H1 (cell line): ENCODE data around the gene BCAR1. TPM values are rescaled to one million over a fixed set of nuclear protein-coding genes. Genes with fewer than 3 reads are reported as not detected.

Experiments
- CTCF ChIA-PET: fragments of 300-600 bp; sonication (Branson Sonifier 250); formaldehyde crosslinking; loops from one replicate; lab custom pipeline; 2021; ENCODE audit not compliant: partially characterized antibody; lab: Charles Lee
- POLR2A ChIA-PET: fragments of 300-600 bp; sonication (Branson Sonifier 250); formaldehyde crosslinking; loops from one replicate; lab custom pipeline; 2021; ENCODE audit warnings: inconsistent platforms; ENCODE audit not compliant: partially characterized antibody; lab: Charles Lee
- DNase-seq, 2 experiments: peaks; one replicate each; pipeline versions ENCODE4 v3.0.0 to v3.0.0-alpha.2; 2010 to 2022; ENCODE audit warnings: low spot score in 2 of 2, low read depth in 1 of 2, mixed read lengths in 1 of 2
- FAIRE-seq: peaks from 2 replicates; lab custom pipeline; 2011; peaks lifted over from hg19 to GRCh38; lab: Jason Lieb, UNC
- H2AFZ ChIP-seq: 2 replicates; pipeline ENCODE4 v1.8.1; 2012; ENCODE audit warnings: low read length, inconsistent platforms
- H2AK5ac ChIP-seq: 2 replicates; pipeline ENCODE4 v1.6.1; 2013; ENCODE audit warnings: low read depth, low read length
- H2BK120ac ChIP-seq: replicated peaks from 2 replicates; pipeline ENCODE3; 2013; ENCODE audit warnings: low read depth, low read length, inconsistent platforms
- H2BK12ac ChIP-seq: 2 replicates; pipeline ENCODE4 v1.6.1; 2013; ENCODE audit warnings: low read depth, low read length
- H2BK15ac ChIP-seq: 2 replicates; pipeline ENCODE4 v1.6.1; 2013; ENCODE audit warnings: low read length
- H2BK20ac ChIP-seq: 2 replicates; pipeline ENCODE4 v1.6.1; 2013; ENCODE audit warnings: low read length
- H2BK5ac ChIP-seq: 2 replicates; pipeline ENCODE4 v1.6.1; 2013; ENCODE audit warnings: low read depth, low read length
- H3K14ac ChIP-seq: 2 replicates; pipeline ENCODE4 v1.6.1; 2013; ENCODE audit warnings: inconsistent platforms; ENCODE audit not compliant: insufficient read length
- H3K18ac ChIP-seq: 2 replicates; pipeline ENCODE4 v1.6.1; 2013; ENCODE audit warnings: low read length; ENCODE audit errors: extremely low read depth
- H3K23ac ChIP-seq: 2 replicates; pipeline ENCODE4 v1.6.1; 2013; ENCODE audit warnings: inconsistent platforms; ENCODE audit not compliant: insufficient read length
- H3K23me2 ChIP-seq: 2 replicates; pipeline ENCODE4 v1.6.1; 2013; ENCODE audit warnings: low read depth, low read length
- H3K27ac ChIP-seq: 2 replicates; pipeline ENCODE4 v1.6.1; 2011; ENCODE audit warnings: low read depth, low read length, inconsistent platforms
- H3K27me3 ChIP-seq, 4 experiments: replicated peaks in 1 of 4; 1 replicate in 1 of 4; 2 replicates in 3 of 4; pipeline versions ENCODE4 v1.6.1 to v1.8.1; 2011 to 2013; ENCODE audit warnings: low read length in 3 of 4, mild to moderate bottlenecking in 3 of 4, inconsistent platforms in 2 of 4, mixed read lengths in 2 of 4, moderate library complexity in 1 of 4; ENCODE audit not compliant: control insufficient read depth in 3 of 4, insufficient read depth in 3 of 4; ENCODE audit errors: extremely low read depth in 1 of 4
- H3K36me3 ChIP-seq, 4 experiments: 2 replicates each; pipeline versions ENCODE4 v1.6.1 to v1.8.1; 2011 to 2013; ENCODE audit warnings: mild to moderate bottlenecking in 4 of 4, low read length in 3 of 4, moderate library complexity in 2 of 4, control low read depth in 1 of 4, inconsistent platforms in 1 of 4; ENCODE audit not compliant: insufficient read depth in 4 of 4, control insufficient read depth in 2 of 4
- H3K4ac ChIP-seq: replicated peaks from 2 replicates; pipeline ENCODE3; 2013; ENCODE audit warnings: low read length, low read depth, mixed read lengths, inconsistent platforms; ENCODE audit not compliant: insufficient read length
- H3K4me1 ChIP-seq, 4 experiments: replicated peaks in 1 of 4; 1 replicate in 1 of 4; 2 replicates in 3 of 4; pipeline versions ENCODE4 v1.6.1 to v1.8.1; 2011 to 2013; ENCODE audit warnings: low read length in 3 of 4, inconsistent platforms in 2 of 4, mixed read lengths in 1 of 4; ENCODE audit not compliant: insufficient read depth in 4 of 4, control insufficient read depth in 3 of 4
- H3K4me2 ChIP-seq, 2 experiments: 2 replicates each; pipeline versions ENCODE4 v1.6.1 to v1.8.1; 2011 to 2013; ENCODE audit warnings: low read depth in 2 of 2, low read length in 2 of 2, control low read depth in 1 of 2, inconsistent platforms in 1 of 2, mild to moderate bottlenecking in 1 of 2; ENCODE audit not compliant: insufficient read depth in 1 of 2
- H3K4me3 ChIP-seq, 4 experiments: fragments of 200-600, 300-600 bp in 1 of 4; sonication (generic), shearing (Covaris generic), sonication (Bioruptor Twin) in 1 of 4; 2 replicates each; pipeline versions ENCODE4 v1.5.1 to v1.8.1; 2011 to 2016; ENCODE audit warnings: low read length in 4 of 4, low read depth in 3 of 4, control low read depth in 2 of 4, inconsistent platforms in 2 of 4, mild to moderate bottlenecking in 2 of 4, mixed read lengths in 1 of 4, moderate library complexity in 1 of 4; ENCODE audit not compliant: insufficient read depth in 2 of 4; ENCODE audit errors: extremely low read depth in 1 of 4
- H3K56ac ChIP-seq: replicated peaks from 2 replicates; pipeline ENCODE3; 2013; ENCODE audit warnings: low read depth, mild to moderate bottlenecking, mixed read lengths, low read length, inconsistent platforms; ENCODE audit not compliant: insufficient read length
- H3K79me1 ChIP-seq: 2 replicates; pipeline ENCODE4 v1.6.1; 2013; ENCODE audit warnings: low read depth, low read length, control low read depth
- H3K79me2 ChIP-seq, 2 experiments: 2 replicates each; pipeline versions ENCODE4 v1.6.1 to v1.8.1; 2012 to 2013; ENCODE audit warnings: low read length in 2 of 2, mild to moderate bottlenecking in 2 of 2, inconsistent platforms in 1 of 2; ENCODE audit not compliant: insufficient read depth in 2 of 2, control insufficient read depth in 1 of 2
- H3K9ac ChIP-seq, 4 experiments: replicated peaks in 1 of 4; 1 replicate in 1 of 4; 2 replicates in 3 of 4; pipeline versions ENCODE4 v1.6.1 to v1.8.1; 2011 to 2013; ENCODE audit warnings: low read depth in 3 of 4, low read length in 3 of 4, control low read depth in 2 of 4, mild to moderate bottlenecking in 2 of 4, moderate library complexity in 2 of 4, inconsistent platforms in 1 of 4; ENCODE audit errors: extremely low read depth in 1 of 4
- H3K9me3 ChIP-seq, 2 experiments: 2 replicates each; pipeline versions ENCODE4 v1.6.1 to v1.8.1; 2012 to 2013; ENCODE audit warnings: mild to moderate bottlenecking in 2 of 2, moderate library complexity in 2 of 2, control low read depth in 1 of 2, inconsistent platforms in 1 of 2, low read depth in 1 of 2, low read length in 1 of 2, mixed read lengths in 1 of 2; ENCODE audit not compliant: insufficient read depth in 2 of 2
- H4K20me1 ChIP-seq, 2 experiments: replicated peaks in 1 of 2; 2 replicates each; pipeline versions ENCODE3 to v1.8.1; 2011 to 2013; ENCODE audit warnings: inconsistent platforms in 2 of 2, low read length in 2 of 2, mild to moderate bottlenecking in 1 of 2; ENCODE audit not compliant: insufficient read depth in 2 of 2, control insufficient read depth in 1 of 2
- H4K5ac ChIP-seq: 2 replicates; pipeline ENCODE4 v1.6.1; 2013; ENCODE audit warnings: low read length, low read depth, mixed read lengths, inconsistent platforms; ENCODE audit not compliant: insufficient read length
- H4K8ac ChIP-seq: 2 replicates; pipeline ENCODE4 v1.8.0; 2013; ENCODE audit warnings: mild to moderate bottlenecking, moderate library complexity, low read length, inconsistent platforms; ENCODE audit not compliant: insufficient read depth; ENCODE audit errors: extremely low read depth
- H4K91ac ChIP-seq: replicated peaks from 2 replicates; pipeline ENCODE3; 2013; ENCODE audit warnings: low read length, mixed read lengths, inconsistent platforms; ENCODE audit not compliant: insufficient read length
- ASH2L ChIP-seq: fragments of 200-600, 300-600 bp; sonication (generic); IDR thresholded peaks from one replicate; pipeline ENCODE4 v1.7.1; 2017; ENCODE audit warnings: low read length
- BACH1 ChIP-seq: IDR thresholded peaks from 2 replicates; pipeline ENCODE4 v1.6.1; 2012; ENCODE audit warnings: low read length, improper control_type of control experiment
- CREB1 ChIP-seq: IDR thresholded peaks from 2 replicates; pipeline ENCODE4 v1.6.1; 2012; ENCODE audit warnings: inconsistent platforms
- E2F6 ChIP-seq: IDR thresholded peaks from 2 replicates; pipeline ENCODE4 v1.6.1; 2012; ENCODE audit warnings: inconsistent platforms
- EZH2 ChIP-seq: fragments of 200-600 bp; sonication (generic); IDR thresholded peaks from 2 replicates; pipeline ENCODE4 v1.7.1; 2012; ENCODE audit warnings: low read depth, mild to moderate bottlenecking, moderate library complexity, low read length, inconsistent platforms; ENCODE audit not compliant: severe bottlenecking
- MAX ChIP-seq: IDR thresholded peaks from 2 replicates; pipeline ENCODE4 v1.6.1; 2012; ENCODE audit warnings: inconsistent platforms
- POLR2AphosphoS5 ChIP-seq: IDR thresholded peaks from 2 replicates; pipeline ENCODE4 v1.6.1; 2011; ENCODE audit warnings: low read depth, low read length
- RFX5 ChIP-seq: IDR thresholded peaks from 2 replicates; pipeline ENCODE4 v1.6.1; 2011; ENCODE audit warnings: low read depth, low read length, improper control_type of control experiment, borderline replicate concordance
- RXRA ChIP-seq: IDR thresholded peaks from 2 replicates; pipeline ENCODE4 v1.6.1; 2011; ENCODE audit warnings: low read depth, mild to moderate bottlenecking, low read length, moderate library complexity; ENCODE audit not compliant: insufficient read depth
- SIRT6 ChIP-seq: IDR thresholded peaks from one replicate; pipeline ENCODE4 v1.7.1; 2012; ENCODE audit warnings: low read length, inconsistent platforms
- SP1 ChIP-seq: IDR thresholded peaks from 2 replicates; pipeline ENCODE4 v1.6.1; 2011; ENCODE audit warnings: low read depth, low read length
- SUZ12 ChIP-seq: fragments of 200-600 bp; sonication (generic); IDR thresholded peaks from 2 replicates; pipeline ENCODE4 v1.6.1; 2012; ENCODE audit warnings: mild to moderate bottlenecking, inconsistent platforms, low read length, moderate library complexity, mixed read lengths
- TBP ChIP-seq: IDR thresholded peaks from 2 replicates; pipeline ENCODE4 v1.6.1; 2011; ENCODE audit warnings: low read depth, low read length, improper control_type of control experiment
- USF2 ChIP-seq: IDR thresholded peaks from 2 replicates; pipeline ENCODE4 v1.6.1; 2011; ENCODE audit warnings: low read length, improper control_type of control experiment
- WGBS, 2 experiments: shearing (Covaris generic) in 1 of 2; methylation state at CpG; one replicate each; pipeline versions ENCODE4 v1.1.6 to v1.1.7; 2013 to 2015; ENCODE audit warnings: low lambda C conversion rate in 2 of 2, mixed read lengths in 2 of 2, inconsistent platforms in 1 of 2, low coverage in 1 of 2, missing lambda C conversion rate in 1 of 2; ENCODE audit not compliant: insufficient replicate concordance in 2 of 2, insufficient coverage in 1 of 2, insufficient read length in 1 of 2; ENCODE audit errors: extremely low coverage in 1 of 2, missing lambda C conversion rate in 1 of 2; 5-methylcytosine and 5-hydroxymethylcytosine counted together
- polyA plus RNA-seq, 7 experiments: library from polyadenylated mRNA; depleted of rRNA in 3 of 7; stranded (reverse) in 5 of 7; unstranded in 2 of 7; fragments of >200 nt in 5 of 7; fragments of 200-250 nt in 2 of 7; gene quantifications; 1 replicate in 5 of 7; 2 replicates in 1 of 7; 4 replicates in 1 of 7; pipeline versions ENCODE4 v1.2.1 to v1.2.3, GENCODE V29; 2011 to 2013; ENCODE audit warnings: missing spikeins in 2 of 7, mixed read lengths in 2 of 7
- total RNA-seq: library from RNA; stranded (reverse); fragmentation: NEBNext Ultra II Directional; extraction: Animal tissue kit (Norgen Biotek cat#: 25700); gene quantifications from 2 replicates; pipeline ENCODE4 v1.2.1, GENCODE V29; 2021

Gene BCAR1
- total and polyA plus RNA-seq, 2 of the 8 experiments (the other 6 are each of a cell fraction or from before 2014, with no cell fraction given), result 59.8 to 105 TPM

- WGBS, 2 experiments, result 95% methylated on average over 2 of the region's 2 CpGs; no CpG with 5 or more reads in 1 of the 2 experiments
- FAIRE-seq (no peak), DNase-seq (no peak)
- Histone ChIP-seq H2AFZ (no peak overlapping the region), H2AK5ac (no peak overlapping the region), H3K27ac (no peak overlapping the region), H3K23ac (no peak overlapping the region), H3K79me1 (no peaks in the 10 kb centered on the region), H3K4me3 (no peak overlapping the region), H3K18ac (no peak overlapping the region), H3K23me2 (no peaks in the 10 kb centered on the region), H3K4ac (no peak overlapping the region), H3K9ac (no peak overlapping the region), H3K36me3 (no peaks in the 10 kb centered on the region), H2BK15ac (no peak overlapping the region), H2BK20ac (no peak overlapping the region), H3K9me3 (no peaks in the 10 kb centered on the region), H3K79me2 (no peaks in the 10 kb centered on the region), H4K20me1 (no peaks in the 10 kb centered on the region), H3K56ac (no peak overlapping the region), H2BK12ac (no peak overlapping the region), H2BK5ac (no peak overlapping the region), H2BK120ac (no peak overlapping the region), H4K91ac (no peak overlapping the region), H3K4me1 (no peaks in the 10 kb centered on the region), H3K27me3 (no peaks in the 10 kb centered on the region), H4K5ac (no peak overlapping the region), H3K4me2 (no peak overlapping the region), H3K14ac (no peak overlapping the region), H4K8ac (no peak overlapping the region)
- ChIA-PET CTCF (interaction anchor here (0.6 to 15.0 kb wide), 4 partner anchors 16 to 57 kb away, joined by 3 to 157 read pairs (median 7); no protein-coding TSS in a partner anchor), POLR2A (interaction anchor here (1.3 to 1.4 kb wide), 2 partner anchors 11 to 30 kb away, joined by 4 to 6 read pairs; no protein-coding TSS in a partner anchor)
- TF ChIP-seq BACH1 (no peak), ASH2L (no peak), RXRA (no peak), SP1 (no peak), USF2 (no peak), SUZ12 (no peak), MAX (no peak), SIRT6 (no peak), CREB1 (no peak), POLR2AphosphoS5 (no peak), RFX5 (no peak), EZH2 (no peak), TBP (no peak), E2F6 (no peak)
These were observed 35.3 kb downstream of the BCAR1 start for GRCh38 chr16:75216127-75216526.
